HG03354 (cell line): ENCODE data around the gene FAAP100.
A peak's percentile ranks its signal among the peaks of the same experiment; 100 is the strongest.

Source experiments
- ATAC-seq: cut with Tn5 transposase; IDR thresholded peaks from one replicate; pipeline ENCODE4 v1.9.1; 2021; ENCODE audit warnings: mild to moderate bottlenecking; ENCODE audit not compliant: unreplicated experiment, poor library complexity, severe bottlenecking

The FAAP100 gene

GRCh38 chr17:81557276-81558114 lies 5.3 kb upstream of the FAAP100 start:
- no peak for ATAC-seq

GRCh38 chr17:81556863-81557262 lies 4.7 kb upstream of the FAAP100 start:
- ATAC-seq: no peak

GRCh38 chr17:81556175-81556691 lies 4.1 kb upstream of the FAAP100 start:
- no peak for ATAC-seq

- ATAC-seq: no peak
Measured at GRCh38 chr17:81553616-81554181, 1.5 kb upstream of the FAAP100 start.

GRCh38 chr17:81553018-81553615 lies 964 bp upstream of the FAAP100 start:
- peak; percentile 52 for ATAC-seq

DNA sequence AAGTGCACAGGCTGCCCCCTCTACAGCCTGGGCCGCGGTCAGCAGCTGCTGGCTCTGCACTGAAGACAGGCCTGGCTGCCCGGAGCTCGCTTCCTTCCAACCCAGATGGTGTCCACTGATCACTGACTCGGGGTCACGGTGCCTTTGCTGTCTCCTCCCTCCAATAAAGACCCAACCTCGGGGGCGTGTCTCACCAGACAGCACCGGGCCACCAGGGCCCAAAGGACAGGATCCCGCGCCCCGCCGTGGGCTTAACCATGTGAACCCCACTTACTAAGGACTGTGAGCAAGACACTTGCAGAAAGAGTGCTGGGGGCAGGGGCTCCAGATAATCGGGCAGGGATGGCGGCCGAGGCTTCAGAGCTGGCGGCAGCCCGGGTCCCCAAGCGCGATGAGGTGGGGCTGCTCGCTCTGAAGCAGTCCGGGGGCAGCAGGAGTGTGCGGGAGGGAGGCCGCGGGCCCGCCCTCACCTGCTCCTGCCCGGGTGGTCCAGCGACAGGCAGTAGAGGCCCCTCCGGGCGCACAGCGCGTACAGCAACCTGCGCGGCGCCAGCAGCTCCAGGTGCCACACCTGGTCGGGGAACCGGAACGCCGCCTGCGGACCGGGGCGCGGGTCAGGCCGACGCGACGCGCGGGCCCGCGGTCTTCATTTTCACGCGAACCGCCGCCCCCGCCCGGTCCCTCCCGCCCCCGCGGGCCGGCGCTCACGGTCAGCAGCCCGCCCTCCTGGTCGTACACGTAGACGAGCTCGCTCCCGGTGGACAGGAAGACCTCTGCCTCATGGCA lies 502 bp downstream of the FAAP100 start:
- peak; percentile 3 for ATAC-seq

DNA sequence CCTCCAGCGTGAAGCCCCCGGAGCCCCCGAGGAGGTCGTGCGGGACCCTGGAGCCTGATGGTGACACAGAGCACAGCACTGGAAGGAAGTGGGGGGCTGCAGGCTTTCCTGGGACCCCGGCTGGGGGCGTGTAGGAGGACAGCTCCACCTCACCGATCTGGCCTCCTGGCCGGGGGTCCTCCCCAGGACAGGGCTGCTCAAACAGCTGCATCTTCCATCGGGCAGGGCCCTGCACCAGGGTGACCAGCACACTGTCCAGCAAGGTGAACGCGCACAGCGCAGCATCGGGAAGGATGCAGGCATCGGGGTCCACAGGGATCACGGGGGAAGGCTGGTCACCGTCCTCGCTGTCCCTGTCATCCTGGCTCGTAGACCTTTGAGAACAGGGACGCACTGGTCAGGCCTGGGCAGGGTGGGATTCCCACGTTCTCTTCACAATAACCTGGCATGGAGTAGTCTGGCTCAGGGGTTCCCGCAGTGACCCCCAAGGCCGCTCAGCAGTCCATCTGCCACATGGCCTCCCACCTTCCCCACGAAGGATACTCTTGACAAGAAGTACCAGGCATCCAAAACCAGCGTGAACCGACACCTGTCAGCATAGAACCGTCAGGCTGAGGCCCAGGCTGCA lies 1.2 kb downstream of the FAAP100 start:
- ATAC-seq: no peak

DNA sequence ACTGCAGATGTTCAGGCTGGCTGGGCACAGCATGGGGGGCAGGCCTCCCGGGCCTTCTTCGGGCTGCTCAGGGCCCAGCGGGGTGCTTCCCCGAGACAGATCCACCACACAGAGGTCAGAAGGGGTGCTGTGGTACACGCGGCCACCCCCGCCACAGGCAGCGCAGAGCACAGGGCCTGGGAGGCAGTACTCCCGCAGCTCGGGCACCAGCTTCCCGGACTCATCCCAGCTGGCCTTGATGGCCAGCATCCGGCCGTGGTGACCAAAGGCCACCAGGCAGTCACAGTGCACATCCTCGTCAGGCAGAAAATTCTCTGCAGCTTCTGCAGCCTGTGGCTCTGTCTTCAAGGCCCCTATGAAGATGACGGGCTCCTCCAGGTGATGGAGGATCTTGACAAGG lies 1.9 kb downstream of the FAAP100 start:
- no peak for ATAC-seq

DNA sequence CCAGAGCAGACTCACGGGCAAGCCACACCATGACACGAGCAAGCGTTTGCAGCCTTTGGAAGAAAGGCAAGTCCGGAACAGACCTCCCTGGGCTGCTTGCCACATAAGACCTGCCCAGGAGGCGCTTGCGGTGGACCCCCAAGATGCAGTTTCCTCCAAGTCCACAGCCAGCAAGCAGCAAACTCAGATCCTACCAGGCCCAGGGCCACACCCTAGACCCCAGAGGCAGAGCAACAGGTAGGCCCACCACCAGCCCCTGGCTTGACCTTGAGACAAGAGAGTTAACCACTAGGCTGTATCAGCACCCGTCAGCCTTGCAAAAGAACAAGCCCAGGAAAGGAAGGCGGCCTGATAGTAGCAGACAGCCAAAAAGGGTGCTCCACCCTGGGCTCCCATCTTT lies 2.3 kb downstream of the FAAP100 start:
- ATAC-seq: no peak

GRCh38 chr17:81549031-81549557 lies 3.1 kb downstream of the FAAP100 start:
- ATAC-seq: no peak

- ATAC-seq: no peak
Measured at GRCh38 chr17:81547614-81547982, 4.6 kb downstream of the FAAP100 start.

DNA sequence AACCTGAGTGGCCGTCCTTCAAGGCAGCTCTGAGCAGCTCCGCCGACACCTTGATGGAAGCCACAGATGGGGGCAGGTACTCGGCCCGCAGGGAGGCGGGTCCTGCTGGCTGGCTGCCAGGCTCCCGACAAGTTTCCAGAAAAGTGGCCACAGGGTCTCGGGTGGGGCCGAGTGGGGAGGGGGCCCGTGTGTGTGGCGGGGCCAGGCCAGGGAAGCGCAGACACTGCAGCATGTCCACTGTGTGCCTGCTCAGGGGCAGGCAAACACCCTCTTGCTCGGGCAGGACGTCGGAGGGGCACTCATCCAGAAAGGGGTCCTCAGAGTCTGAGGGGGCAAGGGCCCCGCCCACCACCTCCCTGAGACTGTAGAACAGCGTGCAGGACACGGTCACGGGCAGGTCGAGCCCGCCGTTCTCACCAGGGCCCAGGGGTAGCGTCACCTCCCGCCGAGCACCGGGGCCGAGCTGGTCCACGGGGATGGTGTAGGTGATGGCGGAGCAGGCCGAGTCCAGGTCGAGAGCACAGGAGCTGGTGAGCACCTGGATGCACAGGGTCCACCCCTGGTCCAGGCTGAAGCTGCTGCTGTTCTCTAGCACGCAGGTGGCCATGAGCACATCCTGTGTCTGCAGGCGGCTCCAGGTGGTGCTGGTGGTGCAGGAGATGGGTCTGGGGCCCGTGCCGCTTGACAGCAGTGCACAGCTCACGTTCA lies 5.1 kb downstream of the FAAP100 start:
- ATAC-seq: no peak

DNA sequence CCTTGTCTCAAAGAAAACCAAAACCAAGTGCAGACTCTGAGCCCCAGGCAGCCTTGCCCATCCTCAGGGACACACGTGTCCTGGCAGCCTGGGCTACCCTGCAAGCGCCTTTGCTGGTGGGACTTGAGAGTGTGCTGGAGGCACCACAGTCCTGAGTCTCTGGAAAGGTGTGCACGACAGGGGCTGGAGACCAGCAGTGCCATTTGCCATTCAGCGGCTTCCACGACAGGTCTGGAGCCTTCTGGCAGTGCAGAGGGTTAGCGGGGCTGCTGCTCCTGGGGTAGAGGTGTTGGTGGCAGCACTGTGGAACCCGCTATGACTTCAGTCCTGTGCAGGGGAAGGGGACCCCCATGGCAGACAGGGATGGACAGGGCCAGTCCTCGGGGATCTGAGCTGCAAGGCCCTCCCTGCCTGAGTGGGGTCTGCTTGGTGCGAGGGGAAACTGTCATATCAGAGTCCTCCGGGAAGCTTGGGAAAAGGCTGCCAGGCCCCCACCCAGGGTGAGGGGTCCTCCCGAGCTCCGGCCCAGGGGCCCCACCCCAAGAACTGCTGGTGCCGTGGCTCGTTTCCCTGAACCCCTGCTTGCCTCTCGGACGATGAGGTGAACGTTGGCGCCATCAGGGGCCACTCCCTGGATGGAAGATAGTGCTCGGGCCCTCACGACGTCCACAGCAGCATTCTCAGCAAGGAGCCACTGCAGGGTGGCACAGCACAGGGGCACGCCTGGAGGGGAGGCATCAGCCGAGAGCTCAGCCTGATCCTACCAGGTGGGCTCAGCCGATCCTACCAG lies 6.8 kb downstream of the FAAP100 start:
- no peak for ATAC-seq

DNA sequence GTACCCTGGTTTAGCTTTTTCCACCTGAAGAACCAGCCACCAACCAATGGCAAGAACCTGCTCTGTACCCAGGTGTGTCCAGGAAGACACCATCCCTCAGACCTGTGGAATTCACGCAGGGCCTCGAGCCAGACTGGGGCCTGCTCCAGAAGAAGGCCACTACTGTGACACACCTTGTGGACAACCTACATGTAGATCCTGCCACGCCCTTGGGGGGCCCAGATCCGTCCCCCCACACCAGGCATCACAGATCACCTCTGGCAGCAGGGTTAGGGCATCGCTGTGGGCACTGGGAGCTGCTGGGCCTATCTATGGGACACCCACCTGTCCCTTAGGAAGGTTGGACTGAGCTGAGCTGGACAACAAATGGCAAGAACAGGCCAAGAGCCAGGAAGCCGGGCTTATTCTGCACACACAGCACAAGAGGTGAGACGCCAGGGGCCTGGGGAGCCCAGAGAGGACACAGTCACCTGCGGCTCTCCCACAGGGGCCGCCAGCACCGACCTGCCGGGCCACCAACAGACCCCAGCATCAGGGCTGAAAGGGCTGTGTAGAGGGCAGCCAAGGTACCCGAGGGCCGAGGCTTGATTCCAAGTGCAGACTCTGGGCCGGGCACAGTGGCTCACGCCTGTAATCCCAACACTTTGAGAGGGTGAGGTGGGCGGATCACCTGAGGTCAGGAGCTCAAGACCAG lies 7.7 kb downstream of the FAAP100 start:
- ATAC-seq: no peak

DNA sequence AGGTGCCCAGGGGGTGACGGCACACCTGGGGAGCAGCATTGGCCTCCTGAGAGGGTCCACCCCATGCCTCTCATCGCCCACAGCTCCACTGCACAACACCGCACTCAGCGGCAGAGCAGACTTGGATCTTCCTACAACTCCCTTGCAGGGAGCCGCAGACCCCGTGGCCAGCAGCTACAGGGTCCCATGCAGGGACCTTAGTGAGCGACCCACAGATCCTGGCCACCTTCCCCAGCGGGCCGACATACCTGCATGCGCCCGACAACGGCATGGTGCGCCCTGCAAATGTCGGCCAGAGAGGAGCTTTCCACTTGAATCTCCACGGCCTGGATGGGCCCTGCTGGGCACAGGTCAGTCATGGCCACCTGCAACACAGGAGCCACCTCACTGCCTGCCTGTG lies 8.4 kb downstream of the FAAP100 start:
- ATAC-seq: no peak

DNA sequence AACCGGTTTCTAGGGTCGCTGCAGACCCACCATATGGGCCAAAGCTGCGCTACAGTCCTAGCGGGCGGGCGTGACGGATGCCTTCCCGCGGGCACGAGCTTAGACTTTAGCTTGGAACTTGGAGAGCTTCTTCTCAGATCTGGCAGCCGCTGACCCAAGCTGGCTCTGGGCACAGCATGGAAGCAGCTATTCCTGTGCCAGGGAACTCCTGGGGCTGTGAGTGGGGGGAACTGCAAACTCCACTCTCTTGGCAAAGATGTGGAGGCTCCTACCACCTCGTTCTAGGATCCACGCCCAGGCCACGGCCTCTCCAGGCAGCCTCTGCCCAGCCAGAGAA lies 8.8 kb downstream of the FAAP100 start:
- ATAC-seq: no peak

DNA sequence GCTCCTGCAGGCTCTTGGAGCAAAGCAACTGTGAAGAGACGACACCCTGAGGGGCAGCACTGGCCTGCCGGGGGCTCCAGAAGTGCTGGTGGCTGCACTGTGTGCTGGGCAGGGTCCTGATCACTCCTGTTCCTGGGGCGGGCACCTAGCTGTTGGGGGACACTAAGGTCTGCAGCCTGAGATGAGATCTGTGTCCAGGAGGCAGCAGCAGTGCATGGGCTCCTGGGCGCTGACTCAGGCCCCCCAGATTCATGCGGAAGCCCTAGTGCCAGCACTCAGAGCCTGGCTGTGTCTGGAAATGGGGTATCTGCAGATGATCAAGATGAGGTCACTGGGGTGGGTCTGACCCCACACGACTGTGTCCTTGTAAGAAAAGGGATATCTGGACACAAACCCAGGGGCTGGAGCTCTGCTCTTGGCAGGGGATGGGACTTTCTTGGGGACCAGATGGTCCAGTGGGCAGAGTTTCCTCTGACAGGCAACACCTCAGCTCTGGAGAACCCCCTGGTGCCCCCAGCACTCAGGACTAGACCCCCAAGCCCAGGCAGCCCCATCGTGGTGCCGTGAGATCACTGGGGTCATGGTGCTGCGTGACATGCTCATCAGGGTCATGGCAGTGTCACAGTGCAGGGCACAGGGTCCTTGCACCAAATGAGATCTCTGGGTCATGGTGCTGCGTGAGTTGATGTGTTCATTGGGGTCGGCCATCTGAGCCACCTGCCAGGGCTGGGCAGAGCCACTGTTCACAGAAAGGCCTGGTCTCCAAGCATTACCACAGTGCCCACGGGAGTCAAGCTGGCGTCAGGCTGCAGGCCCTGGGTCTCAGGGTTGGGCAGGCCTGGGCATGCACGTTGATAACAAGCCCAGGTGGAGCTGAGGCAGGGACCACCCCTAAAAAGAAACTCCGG lies 9.5 kb downstream of the FAAP100 start:
- ATAC-seq: no peak
